Transverse colon (tissue), 3 donors: ENCODE measurements around the gene SFMBT1.
A peak's percentile ranks its signal among the peaks of the same experiment; 100 is the strongest.

Experiments used
- CTCF ChIP-seq, 5 experiments: fragments of 200-600 bp in 3 of 5; fragments of 450-650 bp in 2 of 5; sonication (generic) in 3 of 5; IDR thresholded peaks; 1 replicate in 2 of 5; 2 replicates in 3 of 5; pipeline ENCODE4 v1.5.1; 2016 to 2017; ENCODE audit warnings: antibody characterized with exemption in 5 of 5, inconsistent platforms in 3 of 5, mild to moderate bottlenecking in 2 of 5, moderate library complexity in 1 of 5
- EP300 ChIP-seq: sonication (generic); formaldehyde crosslinking; IDR thresholded peaks from one replicate; pipeline ENCODE4 v1.6.1; 2017; ENCODE audit warnings: antibody characterized with exemption, low read depth
- POLR2A ChIP-seq: fragments of 450-650 bp; IDR thresholded peaks from one replicate; pipeline ENCODE4 v1.6.1; 2016; ENCODE audit warnings: antibody characterized with exemption, mild to moderate bottlenecking, moderate library complexity

DNA sequence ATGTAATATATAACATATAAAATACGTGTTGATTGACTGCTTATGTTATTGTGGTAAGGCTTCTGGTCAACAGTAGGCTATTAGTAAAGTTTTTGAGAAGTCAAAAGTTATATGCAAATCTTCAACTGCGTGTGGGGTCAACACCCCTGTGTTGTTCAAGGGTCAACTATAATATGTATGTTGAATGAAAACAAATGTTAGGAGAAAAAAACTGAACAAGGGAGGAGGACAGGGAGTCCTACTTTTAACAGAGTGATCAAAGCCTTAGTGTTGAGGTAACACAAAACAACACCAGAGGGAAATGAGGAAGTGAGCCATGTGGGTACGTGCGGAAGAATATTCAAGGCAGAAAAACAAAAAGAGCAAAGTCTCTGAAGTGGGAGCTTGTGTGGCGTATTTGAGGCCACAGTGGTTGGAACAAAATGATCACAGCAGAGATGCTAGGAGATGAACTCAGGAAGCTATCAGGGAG lies 62.5 kb downstream of the SFMBT1 start:
- TF ChIP-seq CTCF (IDR thresholded peaks at IDR 0.05), result no peak
- TF ChIP-seq POLR2A, result peak; percentile 12
- peak; percentile 9 for TF ChIP-seq EP300
